CD4-positive, alpha-beta T cell treated with Interleukin-12 subunit alpha and Interleukin-12 subunit beta, for 1 hour (primary cell): ENCODE results near the gene GZMB.
"Not testable (repeated sequence)": the region's sequence is repeated elsewhere in the genome, so short reads cannot be mapped to it uniquely, and the experiment has no call there.

Experiments used
- DNase-seq: peaks from one replicate; pipeline ENCODE4 v3.0.0-alpha.2; 2020

The GZMB gene, protein sequence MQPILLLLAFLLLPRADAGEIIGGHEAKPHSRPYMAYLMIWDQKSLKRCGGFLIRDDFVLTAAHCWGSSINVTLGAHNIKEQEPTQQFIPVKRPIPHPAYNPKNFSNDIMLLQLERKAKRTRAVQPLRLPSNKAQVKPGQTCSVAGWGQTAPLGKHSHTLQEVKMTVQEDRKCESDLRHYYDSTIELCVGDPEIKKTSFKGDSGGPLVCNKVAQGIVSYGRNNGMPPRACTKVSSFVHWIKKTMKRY

DNA sequence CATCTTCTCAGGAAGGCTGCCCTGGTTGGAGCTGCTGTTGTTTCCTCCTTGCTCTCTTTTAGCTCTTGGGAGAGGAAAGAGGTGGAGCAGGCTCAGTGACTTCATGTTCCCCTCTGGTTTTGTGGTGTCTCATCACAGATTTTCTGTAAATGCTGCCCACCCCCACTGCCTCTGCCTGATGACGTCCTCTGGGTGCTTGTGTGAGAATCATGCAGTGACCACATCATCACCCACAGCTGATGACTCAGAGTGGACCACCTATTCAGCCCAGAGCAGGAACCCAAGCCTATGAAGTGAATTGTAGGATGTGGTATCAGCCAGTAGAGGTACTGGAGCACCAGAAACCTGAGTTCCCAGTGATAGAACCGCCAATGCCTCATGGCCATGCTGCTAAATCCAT, at the start of gene GZMB:
TSS of gene GZMB (minus strand) at position 33 of the 400 bp plus-strand sequence. CDS start at position 3, 30 bp downstream.
- DNase-seq = peak; percentile 75

DNA sequence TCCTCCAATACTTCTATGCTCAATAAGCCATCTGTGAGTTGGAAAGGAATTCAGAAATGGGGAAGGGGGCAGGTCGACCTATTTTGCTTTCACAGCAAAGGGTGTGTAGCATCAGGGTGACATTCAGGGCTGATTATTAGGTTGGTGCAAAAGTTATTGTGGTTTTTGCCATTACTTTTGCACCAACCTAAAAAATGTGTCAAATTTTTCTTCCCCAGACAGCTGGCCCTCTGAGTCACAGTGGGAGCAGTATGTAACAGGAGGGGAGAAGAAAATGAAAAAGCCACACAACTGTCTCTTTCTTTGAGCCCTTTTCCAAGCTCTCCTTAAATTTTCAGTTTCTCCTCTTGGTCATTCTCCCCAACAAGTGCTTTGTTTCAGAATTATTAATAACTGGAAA, 47.1 kb upstream of the GZMB start:
- DNase-seq = no peak

DNA sequence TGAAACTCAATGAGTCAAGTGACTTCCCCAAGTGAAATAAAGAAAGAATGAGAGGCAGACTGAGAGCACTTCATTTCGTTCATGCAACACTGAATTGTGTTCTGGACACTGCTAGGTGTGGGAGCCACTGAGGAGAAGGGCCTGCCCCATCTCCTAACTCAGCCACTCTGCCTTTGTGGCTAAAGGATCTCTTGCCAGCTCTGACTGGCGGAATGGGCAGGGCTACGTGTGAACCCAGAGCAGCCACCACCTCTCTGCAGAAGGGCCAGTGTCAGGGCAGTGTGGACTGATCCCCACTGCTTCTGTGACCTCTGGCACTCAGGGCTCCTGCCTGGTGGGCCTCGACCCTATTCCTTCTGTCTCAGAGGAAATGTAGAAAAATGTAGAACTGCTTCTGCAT, 46.5 kb upstream of the GZMB start:
- no peak for DNase-seq

DNA sequence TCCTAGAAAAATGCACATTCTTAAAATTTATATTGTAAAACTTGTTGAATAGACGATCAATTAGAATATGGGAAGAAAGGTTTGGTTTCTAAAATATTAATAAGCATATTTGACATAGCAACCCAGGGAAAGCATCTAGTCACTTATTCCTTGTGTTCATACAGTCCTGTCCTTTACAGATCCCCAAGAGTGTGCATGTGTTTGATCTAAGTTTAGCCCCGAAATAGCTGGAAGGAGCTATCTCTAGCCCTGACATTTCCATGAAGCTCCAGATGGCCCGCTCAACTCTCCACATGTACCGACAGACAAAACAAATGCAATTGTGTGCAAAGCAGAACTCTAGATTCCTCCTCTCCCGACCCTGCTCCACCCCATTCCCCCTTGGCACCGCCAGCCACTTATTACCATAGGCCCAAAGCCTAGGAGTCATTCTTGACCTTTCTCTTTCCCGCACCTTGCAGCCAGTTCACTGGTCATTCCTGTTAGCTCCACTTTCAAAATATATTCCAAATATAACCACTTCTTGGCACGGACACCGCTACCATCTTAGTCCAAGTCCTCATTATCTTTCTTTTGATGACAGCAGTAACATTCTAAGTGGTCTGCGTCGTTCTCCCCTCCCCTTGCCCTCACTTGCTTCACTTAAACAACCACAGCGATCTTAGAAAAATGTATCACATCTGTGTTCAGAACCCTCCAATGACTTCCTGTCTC, 45.4 kb upstream of the GZMB start:
- no peak for DNase-seq

DNA sequence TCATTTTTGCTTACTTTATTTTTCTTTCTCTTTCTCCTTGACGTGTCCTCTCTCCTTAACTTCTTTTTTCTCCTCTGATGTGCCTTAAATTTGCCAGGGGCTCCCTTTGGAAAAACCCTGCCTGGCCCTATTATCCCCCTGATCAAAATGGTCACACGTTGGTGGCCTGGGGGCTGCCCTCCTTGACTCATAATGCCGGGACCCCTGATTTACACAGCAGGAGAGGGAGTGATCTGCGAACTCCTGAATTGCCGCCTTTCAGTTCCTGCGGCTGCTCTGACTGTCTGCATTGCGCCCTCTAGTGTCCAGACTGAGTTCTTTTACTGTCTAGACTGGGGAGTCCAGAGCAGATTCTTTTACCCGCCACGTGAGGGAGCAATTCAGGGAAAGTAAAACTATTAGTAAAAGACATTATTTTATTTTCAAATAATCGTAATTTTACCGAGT, 44.8 kb upstream of the GZMB start:
- DNase-seq = peak; percentile 89

DNA sequence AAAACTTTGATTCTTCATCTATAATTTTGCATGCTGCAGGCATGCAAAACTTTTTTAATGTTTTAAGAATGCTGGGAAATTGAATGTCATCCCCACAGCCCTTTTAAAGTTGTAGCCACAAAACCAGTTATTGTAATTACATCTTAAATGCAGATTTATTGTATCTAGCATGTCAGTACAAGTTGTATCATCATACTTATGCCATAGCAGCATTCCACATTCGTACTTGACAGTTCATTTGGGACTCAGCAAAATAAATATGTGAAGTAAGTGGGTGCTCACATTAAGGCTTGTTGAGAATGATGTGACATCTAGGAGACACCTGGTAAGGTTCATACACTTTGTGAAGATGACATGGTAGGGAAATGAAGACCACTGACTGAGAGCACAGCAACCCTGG, 44.0 kb upstream of the GZMB start:
- no peak for DNase-seq

DNA sequence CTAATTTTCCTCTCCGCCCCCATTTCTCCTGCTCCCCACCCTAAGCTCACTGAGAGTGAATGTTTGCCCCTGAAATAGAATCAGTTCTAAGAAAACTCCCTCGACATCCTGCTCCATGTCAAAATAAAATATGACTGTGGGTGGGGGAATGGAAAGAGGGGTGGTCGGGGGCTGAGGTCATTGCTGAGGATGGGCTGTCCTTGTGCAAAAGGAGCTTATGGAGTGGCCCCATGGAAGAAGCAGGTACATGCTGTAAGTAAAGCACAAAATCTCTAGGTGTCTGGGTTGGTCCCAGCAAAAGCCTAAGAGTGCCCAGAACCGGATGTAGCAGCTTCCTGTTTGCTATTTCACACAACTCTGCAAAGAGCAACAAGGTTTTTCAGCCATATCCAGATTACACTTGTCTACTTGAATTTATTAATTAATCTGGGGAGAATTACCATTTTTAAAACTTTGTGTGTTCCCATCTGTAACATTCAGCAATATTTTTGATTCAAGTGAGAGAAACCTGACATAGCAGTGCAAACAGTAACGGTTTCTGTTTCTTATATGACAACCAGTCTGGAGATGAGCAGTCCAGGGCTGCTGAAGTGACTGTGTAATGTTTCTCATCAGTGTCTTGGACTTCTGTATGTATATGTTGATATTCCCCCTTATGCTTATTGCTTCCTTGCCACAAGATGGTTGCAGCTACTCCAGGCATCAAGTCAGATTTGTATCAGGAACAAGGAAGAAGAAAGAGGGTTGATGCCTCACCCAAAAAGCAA, 40.4 kb upstream of the GZMB start:
- peak; percentile 61 for DNase-seq

DNA sequence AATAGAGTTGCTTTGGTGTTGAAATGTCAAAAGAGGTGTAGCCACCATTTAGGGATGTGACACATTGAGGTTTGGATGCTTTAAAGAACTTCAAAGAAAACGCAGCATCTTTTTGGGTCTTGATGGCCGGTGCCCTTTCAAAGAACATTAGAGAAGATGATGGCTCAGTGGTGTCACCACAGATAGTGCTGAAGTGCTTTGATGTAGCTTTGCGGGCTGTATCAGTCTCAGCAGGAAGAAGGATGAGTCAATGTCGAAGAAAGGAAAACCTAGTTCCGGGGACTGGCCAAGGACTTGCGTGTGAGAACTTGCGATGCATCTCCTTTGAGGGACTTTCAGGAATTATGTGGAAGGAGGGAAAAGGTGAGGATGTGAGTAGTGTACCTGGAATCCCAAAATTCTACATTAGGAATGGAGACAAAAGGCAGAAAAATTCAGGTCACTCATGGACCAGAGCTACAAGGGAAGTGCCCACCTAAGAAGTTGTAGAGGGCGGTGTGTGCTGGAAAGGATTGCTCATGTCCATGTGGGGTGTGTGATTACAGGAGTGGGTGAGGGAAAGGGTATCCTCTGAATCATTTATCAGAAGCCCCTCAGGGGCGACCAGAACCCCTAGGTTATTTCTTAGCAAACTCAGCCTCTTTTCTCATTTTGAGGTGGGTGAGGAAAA, 39.7 kb upstream of the GZMB start:
- peak; percentile 80 for DNase-seq

DNA sequence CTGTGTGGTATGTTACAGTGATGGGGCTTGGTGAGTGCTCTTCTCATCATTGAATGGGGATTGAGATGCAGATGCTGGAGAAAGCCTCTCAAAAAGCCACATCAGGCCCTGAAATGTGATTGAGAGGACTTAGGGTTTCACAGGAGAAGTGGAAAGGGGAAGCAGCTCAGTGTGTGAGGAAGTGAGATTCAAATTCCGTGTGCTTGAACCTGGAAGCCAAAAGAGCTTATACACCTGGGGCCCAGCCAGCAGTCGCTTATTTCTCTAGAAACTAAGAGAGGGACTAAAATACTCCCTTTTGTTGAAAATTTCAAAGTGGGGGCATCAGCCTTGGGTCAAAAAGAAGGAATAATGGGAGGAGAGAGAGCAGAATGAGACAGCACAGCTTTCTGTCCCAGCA, 39.1 kb upstream of the GZMB start:
- DNase-seq = no peak

DNA sequence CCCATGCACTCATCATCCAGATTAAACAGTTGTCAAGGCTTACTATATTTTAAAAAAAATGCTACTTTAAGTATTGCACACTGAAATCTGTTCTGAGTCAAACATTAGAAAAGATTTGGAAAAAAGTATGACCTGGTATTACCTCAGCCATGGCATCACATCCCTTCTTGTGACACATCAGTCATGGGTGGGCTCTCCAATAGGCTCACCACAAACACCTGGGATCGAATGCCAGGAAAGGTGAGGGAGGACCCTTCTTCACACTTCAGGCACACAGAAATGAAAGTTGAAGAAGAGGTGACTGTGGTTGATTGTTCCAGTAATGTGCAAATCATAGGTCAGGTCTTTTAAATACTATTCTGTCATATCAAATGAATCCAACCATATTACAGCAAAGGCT, 36.6 kb upstream of the GZMB start:
- DNase-seq = no peak

DNA sequence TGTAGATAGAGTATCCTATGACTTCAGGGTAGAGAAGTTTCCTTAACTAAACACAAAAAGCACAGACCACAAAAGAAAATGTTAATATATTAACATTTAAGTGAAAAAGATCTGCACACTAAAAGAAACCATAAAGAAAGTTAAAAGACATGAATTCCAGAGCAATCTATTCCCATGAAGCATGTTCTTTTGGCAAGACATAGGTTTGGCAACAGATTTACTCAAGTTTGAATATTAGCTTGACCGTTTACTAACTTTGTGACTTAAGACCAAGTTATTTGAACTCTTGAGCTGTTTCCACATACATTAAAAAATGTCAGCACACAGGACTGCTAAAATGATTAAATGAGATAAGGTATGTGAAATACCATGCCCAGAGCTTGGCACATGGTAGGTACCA, 35.7 kb upstream of the GZMB start:
- no peak for DNase-seq

DNA sequence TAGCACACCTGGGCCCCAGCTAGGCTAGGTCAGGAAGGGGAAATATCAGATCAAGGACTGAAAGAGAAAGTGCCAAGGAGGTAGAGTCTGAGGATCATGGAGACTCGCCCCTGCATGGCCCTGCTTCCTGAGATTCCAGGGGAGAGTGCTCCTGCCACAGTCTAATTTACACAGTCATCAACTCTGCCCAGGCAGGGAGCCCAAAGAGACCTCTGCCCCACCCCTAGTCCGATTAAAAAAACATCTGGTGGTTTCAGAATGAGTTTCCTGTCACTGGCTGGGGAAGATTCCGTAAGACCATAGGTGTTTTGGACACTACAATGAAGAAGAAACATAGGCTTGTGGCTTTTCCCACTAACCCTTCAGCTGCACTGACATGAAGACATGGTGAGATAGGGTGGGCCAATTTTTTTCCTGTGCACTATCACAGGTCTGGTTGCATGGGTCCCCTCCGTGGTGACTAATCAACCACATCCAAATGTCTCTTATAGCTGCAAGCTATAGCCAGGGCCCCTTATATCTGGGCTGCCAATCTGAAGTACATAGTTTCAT, 31.5 kb upstream of the GZMB start:
- peak; percentile 39 for DNase-seq

DNA sequence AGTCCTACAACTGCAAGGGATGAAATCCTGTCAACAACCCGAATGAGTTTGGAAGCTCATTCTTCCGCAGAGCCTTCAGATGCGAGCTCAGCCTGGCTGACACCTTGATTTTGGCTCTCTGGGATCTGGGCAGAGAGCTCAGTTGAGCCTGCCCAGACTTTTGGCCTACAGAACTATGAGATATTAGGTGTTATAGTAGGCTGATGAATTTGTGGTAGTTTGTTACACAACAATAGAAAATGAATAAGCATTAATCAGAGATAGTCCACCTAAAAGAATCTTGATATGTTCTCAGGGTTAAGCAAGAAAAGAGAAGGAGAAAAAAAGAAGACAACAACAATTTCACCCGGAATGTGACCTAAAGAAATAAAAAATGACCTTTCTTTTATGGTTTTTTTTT, 30.4 kb upstream of the GZMB start:
- DNase-seq = no peak

DNA sequence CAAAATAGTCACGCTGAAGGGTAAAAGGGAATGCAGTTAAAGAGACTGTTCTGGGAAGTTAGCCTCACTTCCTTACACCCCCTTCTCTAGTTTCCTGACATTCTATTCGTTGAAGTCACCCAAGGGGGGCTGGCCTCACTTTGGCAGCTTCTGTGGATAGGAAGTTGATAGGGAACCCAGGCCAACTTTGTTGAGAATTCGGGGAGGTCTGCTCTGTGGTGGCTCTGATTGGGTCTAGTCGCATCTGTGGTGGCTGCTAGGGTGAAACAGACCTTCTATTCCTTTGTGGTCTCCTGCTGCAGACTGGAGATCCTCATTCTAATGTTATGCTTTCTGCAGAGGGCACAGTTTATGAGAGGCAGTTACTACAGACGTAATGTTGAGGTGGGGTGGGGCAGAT, 28.8 kb upstream of the GZMB start:
- DNase-seq = no peak

DNA sequence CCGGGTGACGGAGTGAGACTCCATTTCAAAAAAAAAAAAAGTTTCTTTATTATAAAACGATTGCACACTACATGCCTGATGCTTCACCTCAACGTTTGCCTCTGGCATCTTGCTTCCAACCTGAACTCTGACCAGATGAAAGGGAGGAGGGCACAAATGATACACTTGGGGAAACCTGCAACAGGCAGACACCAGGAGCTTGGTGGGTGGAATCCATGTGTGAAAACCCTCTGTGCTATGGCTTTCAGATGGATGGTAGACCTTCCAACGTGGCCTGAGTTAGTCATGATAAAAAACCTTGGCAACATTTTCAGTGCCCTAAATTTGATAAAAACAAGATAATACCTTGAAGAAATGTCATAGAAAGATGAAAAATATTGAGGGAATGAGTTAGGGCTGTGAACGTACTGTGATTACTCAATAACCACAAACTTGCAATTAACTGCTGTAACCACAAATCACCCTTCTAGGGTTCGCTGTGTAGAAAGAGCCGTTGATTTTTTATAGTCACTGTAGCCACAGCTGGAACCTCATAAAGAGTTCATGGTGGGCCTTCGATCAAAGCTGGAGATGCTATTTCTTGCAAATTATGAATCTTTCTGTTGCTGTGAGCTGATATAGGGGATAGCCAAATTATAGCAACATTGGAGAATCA, 26.1 kb upstream of the GZMB start:
- DNase-seq = peak; percentile 34

DNA sequence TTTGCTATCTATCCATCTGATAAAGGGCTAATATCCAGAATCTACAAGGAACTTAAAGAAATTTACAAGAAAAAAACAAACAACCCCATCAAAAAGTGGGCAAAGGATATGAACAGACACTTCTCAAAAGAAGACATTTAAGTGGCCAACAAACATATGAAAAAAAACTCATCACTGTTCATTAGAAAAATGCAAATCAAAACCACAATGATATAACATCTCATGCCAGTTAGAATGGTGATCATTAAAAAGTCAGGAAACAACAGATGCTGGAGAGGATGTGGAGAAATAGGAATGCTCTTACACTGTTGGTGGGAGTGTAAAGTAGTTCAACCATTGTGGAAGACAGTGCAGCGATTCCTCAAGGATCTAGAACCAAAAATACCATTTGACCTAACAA, 14.4 kb upstream of the GZMB start:
- DNase-seq = not testable (repeated sequence)

DNA sequence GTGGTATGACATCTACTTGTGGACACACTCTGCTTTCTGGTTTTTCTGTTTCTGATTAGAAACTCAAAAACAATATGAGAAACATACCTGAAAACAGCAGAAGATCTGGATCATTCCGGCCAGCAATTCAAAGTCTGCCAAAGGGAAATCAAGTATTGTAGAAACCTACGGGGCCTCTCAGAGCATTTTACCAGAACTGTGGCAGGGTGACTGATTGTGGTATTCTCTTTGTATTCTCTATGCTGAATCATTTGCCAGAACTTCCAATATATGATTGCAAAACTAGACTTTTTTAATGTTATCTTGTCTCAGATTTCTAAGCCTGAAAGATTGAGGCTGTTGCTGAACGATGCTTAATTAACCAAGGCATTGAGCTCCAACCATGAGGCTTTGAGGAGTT, 5.9 kb upstream of the GZMB start:
- no peak for DNase-seq

DNA sequence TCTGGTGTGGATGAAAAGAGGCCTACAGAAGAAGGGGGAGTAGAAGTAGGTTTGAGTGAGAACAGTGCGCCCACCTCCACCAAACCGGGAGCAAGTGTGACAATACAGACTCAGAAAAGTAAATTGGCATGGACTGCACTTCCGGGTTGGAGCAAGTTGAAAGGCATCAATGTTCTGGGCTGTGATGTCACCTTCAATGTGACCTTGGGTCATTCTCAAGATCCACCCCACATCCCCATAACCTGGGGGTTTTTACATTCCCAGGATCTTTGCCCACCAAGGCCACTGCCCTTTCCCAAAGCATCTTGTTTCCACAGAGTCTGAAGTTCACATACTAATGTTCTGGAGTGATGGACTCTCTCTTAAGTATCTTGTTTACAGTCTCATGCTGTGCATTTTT, 5.3 kb upstream of the GZMB start:
- DNase-seq = no peak

DNA sequence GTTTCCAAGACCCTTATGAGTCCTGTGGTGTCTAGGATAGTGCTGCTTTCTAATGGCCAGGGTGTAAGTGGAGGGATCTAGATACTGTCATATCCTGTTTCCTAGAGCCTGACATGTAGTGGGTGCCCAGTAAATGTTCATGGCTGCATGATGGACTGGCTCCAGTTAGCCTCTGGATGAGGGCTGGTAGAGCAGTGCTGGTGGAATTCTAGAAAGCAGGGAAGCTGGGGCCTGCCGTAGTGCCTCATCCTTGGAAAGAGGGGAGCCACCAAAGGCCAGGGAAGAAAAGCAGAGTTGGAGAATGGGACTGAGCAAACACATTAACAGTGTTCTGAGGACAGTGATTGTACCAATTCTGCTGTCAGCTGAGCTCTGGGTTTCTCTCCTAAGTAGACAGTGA, 637 bp downstream of the GZMB start:
- DNase-seq = no peak

DNA sequence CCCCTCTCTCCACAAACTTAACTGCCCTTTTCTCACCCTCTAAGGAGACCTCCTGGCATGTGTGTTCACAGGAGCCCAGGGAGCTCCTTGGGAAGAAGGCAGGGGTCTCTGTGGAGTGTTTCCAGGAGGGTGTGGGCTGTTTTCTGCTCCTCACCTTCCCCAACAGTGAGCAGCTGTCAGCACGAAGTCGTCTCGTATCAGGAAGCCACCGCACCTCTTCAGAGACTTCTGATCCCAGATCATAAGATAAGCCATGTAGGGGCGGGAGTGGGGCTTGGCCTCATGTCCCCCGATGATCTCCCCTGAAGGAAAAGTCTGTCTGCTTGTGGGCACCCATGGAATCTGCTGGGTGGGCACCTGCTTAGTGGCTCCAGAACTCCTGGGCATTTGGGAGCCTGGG, 1.2 kb downstream of the GZMB start:
- DNase-seq = no peak

DNA sequence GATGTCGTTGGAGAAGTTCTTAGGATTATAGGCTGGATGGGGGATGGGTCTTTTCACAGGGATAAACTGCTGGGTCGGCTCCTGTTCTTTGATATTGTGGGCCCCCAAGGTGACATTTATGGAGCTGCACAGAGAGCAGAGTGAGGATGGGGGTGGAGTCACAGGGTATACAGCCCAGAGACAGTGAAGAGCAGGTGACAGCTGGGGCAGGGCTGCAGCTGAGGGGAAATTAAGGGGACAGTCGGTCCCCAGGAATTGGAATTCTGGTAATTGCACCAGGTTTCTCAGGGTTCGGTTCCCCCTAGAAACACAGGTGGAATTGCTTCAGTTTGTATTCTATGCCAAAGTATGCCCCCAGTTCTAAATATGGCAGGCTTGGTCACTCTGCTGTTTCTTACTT, 1.7 kb downstream of the GZMB start:
- no peak for DNase-seq

DNA sequence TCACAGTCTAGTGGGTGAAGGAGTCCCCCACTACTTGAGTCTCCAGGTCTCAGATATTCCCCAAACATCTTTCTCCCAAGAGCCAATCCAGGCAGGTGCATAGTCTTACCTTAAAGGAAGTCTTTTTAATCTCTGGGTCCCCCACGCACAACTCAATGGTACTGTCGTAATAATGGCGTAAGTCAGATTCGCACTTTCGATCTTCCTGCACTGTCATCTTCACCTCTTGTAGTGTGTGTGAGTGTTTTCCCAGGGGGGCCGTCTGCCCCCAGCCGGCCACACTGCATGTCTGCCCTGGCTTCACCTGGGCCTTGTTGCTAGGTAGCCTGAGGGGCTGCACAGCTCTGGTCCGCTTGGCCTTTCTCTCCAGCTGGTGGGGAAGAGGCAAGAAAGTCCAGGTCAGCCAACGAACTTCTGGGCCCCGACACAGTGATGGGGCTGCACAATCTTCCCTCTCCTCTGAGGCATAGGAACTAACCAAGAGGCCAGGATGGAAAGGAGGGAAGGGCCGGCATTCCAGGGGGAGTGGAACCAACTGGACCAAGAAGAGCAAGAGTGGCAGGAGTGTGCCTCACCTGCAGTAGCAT, 2.1 kb downstream of the GZMB start:
- DNase-seq = peak; percentile 23
